Stomach (tissue), 9 donors: ENCODE results near the gene DPT. TPM values are rescaled to one million over a fixed set of nuclear protein-coding genes. Genes with fewer than 3 reads are reported as not detected.

Experiments used
- DNase-seq, 2 donors: peaks; one replicate each; pipeline versions ENCODE4 v3.0.0 to v3.0.0-alpha.2; 2013 to 2019
- H3K27ac ChIP-seq, 5 donors: fragments of 200-600 bp in 4 of 5; sonication (generic) in 4 of 5; one replicate each; pipeline ENCODE4 v1.5.1; 2013 to 2019; ENCODE audit warnings: mild to moderate bottlenecking in 1 of 5, moderate library complexity in 1 of 5
- H3K27me3 ChIP-seq, 3 donors: fragments of 200-600 bp; sonication (generic); one replicate each; pipeline ENCODE4 v1.5.1; 2017 to 2019; ENCODE audit warnings: mixed run types in 1 of 3
- H3K36me3 ChIP-seq, 4 donors: fragments of 200-600 bp; sonication (generic); 1 replicate in 3 of 4; 2 replicates in 1 of 4; pipeline ENCODE4 v1.5.1; 2016 to 2019
- H3K4me1 ChIP-seq, 4 donors: fragments of 200-600 bp; sonication (generic); one replicate each; pipeline ENCODE4 v1.5.1; 2016 to 2019
- H3K4me3 ChIP-seq, 4 donors: fragments of 200-600 bp; sonication (generic) in 3 of 4; one replicate each; pipeline ENCODE4 v1.5.1; 2016 to 2019; ENCODE audit warnings: mild to moderate bottlenecking in 1 of 4
- H3K9me3 ChIP-seq, 4 donors: fragments of 200-600 bp; sonication (generic); one replicate each; pipeline ENCODE4 v1.5.1; 2016 to 2019
- CTCF ChIP-seq, 7 experiments: fragments of 450-650 bp in 4 of 7; fragments of 200-600 bp in 3 of 7; sonication (generic) in 3 of 7; IDR thresholded peaks; one replicate each; pipeline ENCODE4 v1.5.1; 2016 to 2019; ENCODE audit warnings: antibody characterized with exemption in 7 of 7, control low read depth in 2 of 7, mild to moderate bottlenecking in 1 of 7
- EP300 ChIP-seq: sonication (generic); formaldehyde crosslinking; IDR thresholded peaks from one replicate; pipeline ENCODE4 v1.6.1; 2017; ENCODE audit warnings: antibody characterized with exemption
- POLR2A ChIP-seq, 4 donors: fragments of 450-650 bp; IDR thresholded peaks; one replicate each; pipeline ENCODE4 v1.6.1; 2016; ENCODE audit warnings: antibody characterized with exemption in 4 of 4, control low read depth in 2 of 4, mild to moderate bottlenecking in 1 of 4, moderate library complexity in 1 of 4
- POLR2AphosphoS5 ChIP-seq, 3 donors: sonication (generic); formaldehyde crosslinking; IDR thresholded peaks; one replicate each; pipeline ENCODE4 v1.6.1; 2016; ENCODE audit warnings: antibody characterized with exemption in 3 of 3
- WGBS, 5 donors: extraction: QIAGEN DNeasy Blood & Tissue Kit in 3 of 5; methylation state at CpG; one replicate each; pipeline versions ENCODE4 v1.1.5 to v1.1.7; 2013 to 2018; 5-methylcytosine and 5-hydroxymethylcytosine counted together
- intact Hi-C: fragments of 100-400 bp; cut with DNase I; formaldehyde crosslinking; loops from one replicate; pipeline ENCODE4 v1.15.1; 2023; ENCODE audit warnings: low total_unique reads
- polyA plus RNA-seq, 3 donors: library from polyadenylated mRNA; stranded (reverse); fragments of 200-250 nt; gene quantifications; one replicate each; pipeline ENCODE4 v1.2.3, GENCODE V29; 2013
- total RNA-seq, 5 donors: library from RNA; depleted of rRNA; stranded (reverse); fragments of >200 nt; gene quantifications; one replicate each; pipeline versions ENCODE4 v1.1.0 to v1.2.3, GENCODE V29; 2014 to 2016
- donor health status: healthy with polysubstance abuse.
- donor health status: Bipolar disorder and iron deficiency.
- donor health status: healthy.

The DPT gene
- total and polyA plus RNA-seq, 8 donors, result 20.1 to 86.7 (median 47.1) TPM

DNA sequence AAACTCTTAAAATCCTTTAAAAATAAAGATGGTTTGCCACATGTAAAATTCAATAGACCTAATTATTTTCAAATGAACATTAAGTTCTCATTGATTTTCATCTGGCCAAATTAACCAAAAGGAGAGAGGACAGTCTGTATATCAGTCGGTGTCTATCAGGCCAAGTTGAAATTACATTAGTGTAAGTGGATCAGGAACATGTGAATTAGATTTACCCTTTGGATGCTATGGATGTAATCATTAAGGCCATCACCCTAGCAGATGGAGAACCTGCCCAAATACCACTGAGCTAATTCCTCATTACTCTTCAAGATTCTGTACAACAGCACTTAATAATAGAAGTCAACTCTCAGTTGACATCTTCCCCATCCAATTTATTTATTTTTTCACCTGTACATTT, 29.5 kb upstream of the DPT start:
- H3K27ac ChIP-seq, result no peak overlapping the region
- H3K9me3 ChIP-seq, result no peaks in the 10 kb centered on the region
- DNase-seq, result no peak
- no peaks in the 10 kb centered on the region for H3K4me1 ChIP-seq
- intact Hi-C loops, result no loop called here
- no peak overlapping the region for H3K4me3 ChIP-seq
- TF ChIP-seq CTCF (IDR thresholded peaks at IDR 0.05), result no peak
- TF ChIP-seq POLR2A (IDR thresholded peaks at IDR 0.05), result no peak
- no peak for TF ChIP-seq EP300
- no peak for TF ChIP-seq POLR2AphosphoS5 (IDR thresholded peaks at IDR 0.05)
- H3K36me3 ChIP-seq, result no peaks in the 10 kb centered on the region
- 86 to 100% (median 97%) methylated on average over 1 of the region's 1 CpG for WGBS, 5 donors
- H3K27me3 ChIP-seq, result no peaks in the 10 kb centered on the region

DNA sequence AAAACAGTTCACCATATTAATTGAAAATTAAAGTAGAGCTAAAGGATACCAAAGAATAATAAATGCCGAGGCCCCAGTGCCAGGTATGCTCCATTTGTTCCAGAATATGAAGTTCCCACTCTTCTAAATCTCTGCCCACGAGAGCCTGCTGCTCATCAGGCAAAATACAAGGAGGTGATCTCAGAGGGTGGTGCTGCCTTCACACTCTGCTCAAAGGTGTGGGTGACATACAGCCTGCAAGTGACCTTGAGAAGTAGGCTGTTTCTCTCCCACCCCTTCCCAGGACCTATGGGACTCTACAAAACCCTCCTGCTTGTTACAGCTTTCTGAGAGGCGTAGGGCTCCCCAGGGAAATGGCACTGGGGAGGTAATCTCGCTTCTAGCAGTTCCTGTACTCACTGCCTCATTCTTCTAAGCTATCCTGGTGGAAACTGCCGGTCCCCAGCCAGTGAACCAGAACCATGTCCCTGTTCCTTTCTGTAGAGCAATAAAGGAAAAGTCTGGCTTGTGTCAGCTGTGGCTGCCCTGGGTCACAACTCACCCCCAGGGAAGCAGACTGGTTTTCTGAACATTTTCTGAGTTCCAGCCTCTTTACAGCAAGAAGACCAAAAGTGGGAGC, 26.9 kb upstream of the DPT start:
- Histone ChIP-seq H3K9me3 (no peaks in the 10 kb centered on the region), H3K27me3 (no peaks in the 10 kb centered on the region), H3K4me3 (no peak overlapping the region), H3K27ac (no peak overlapping the region), H3K36me3 (no peaks in the 10 kb centered on the region), H3K4me1 (peaks cover 0 to 9% (median 0%) of the 10 kb centered on the region in 4 donors)
- DNase-seq, result peak in 1 of 2 donors; percentile 32
- WGBS, 5 donors, result 65 to 90% (median 79%) methylated on average over 5 of the region's 5 CpGs
- TF ChIP-seq EP300, result no peak
- TF ChIP-seq CTCF (IDR thresholded peaks at IDR 0.05), result no peak
- no peak for TF ChIP-seq POLR2AphosphoS5 (IDR thresholded peaks at IDR 0.05)
- TF ChIP-seq POLR2A (IDR thresholded peaks at IDR 0.05), result no peak
- intact Hi-C loops, result no loop called here

DNA sequence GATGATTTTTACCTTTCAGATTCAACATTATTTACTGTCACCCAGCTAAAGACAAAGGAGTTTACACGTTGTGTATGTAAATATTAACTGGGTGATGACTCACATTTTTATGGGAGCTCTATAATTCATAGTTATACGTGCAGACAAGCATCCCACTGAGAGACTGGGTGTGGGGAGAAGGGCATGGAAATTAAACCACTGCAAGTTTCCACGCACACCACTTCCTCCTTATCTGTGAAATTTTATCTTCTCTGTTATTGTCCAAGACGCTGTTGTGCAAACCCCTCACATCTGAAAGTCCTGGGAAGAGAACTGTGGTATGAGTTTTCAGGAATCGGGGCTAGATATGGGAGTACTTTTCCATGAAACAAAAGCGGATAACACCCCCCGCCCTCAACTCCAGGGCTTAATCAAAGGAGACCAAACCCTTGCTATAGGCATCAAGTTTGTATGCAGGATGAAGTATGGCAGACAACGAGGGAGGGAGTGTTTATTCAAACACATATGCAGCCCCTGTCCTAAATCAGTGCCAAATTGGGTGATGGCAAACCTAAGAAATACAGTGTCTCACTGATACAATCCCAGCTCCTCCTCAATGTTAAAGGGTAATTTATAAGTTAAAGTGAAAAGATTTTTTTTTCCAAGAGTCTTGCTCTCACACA, 23.3 kb upstream of the DPT start:
- H3K9me3 ChIP-seq, result no peaks in the 10 kb centered on the region
- no peak overlapping the region for H3K4me3 ChIP-seq
- peak in 1 of 2 donors; percentile 27 for DNase-seq
- H3K27me3 ChIP-seq, result no peaks in the 10 kb centered on the region
- H3K27ac ChIP-seq, result no peak overlapping the region
- intact Hi-C loops, result no loop called here
- 33 to 50% (median 40%) methylated on average over 8 of the region's 8 CpGs for WGBS, 5 donors
- peaks cover 0 to 9% (median 0%) of the 10 kb centered on the region in 4 donors for H3K4me1 ChIP-seq
- no peak for TF ChIP-seq CTCF (IDR thresholded peaks at IDR 0.05)
- TF ChIP-seq POLR2AphosphoS5 (IDR thresholded peaks at IDR 0.05), result no peak
- no peak for TF ChIP-seq POLR2A (IDR thresholded peaks at IDR 0.05)
- no peak for TF ChIP-seq EP300
- H3K36me3 ChIP-seq, result no peaks in the 10 kb centered on the region

DNA sequence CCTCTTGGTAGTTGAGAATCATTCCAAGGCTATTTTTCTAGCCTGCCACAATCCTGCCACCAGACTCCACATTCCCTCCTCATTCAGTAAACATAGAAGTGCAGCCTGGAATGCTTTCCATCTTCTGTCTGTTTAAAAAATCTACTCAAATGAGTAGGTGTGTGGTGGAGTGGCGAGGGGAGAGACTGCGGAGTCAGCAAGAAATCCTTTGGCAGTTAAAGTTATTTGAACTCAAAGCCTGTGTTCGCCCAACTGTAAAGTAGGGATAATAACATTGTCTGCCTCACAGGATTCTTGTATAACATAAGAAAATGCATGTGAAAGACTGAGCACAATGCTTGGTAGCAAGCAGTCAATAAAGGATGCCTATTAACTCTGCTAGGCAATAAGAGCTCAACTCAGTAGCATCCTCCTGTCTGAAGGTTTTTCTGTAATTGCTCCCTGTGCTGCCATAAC, 22.2 kb upstream of the DPT start:
- intact Hi-C loops, result no loop called here
- TF ChIP-seq POLR2AphosphoS5 (IDR thresholded peaks at IDR 0.05) (no peak), EP300 (no peak), POLR2A (IDR thresholded peaks at IDR 0.05) (no peak), CTCF (IDR thresholded peaks at IDR 0.05) (no peak)
- H3K4me1 ChIP-seq, result peaks cover 0 to 9% (median 0%) of the 10 kb centered on the region in 4 donors
- H3K27me3 ChIP-seq, result no peaks in the 10 kb centered on the region
- H3K27ac ChIP-seq, result no peak overlapping the region
- no peaks in the 10 kb centered on the region for H3K36me3 ChIP-seq
- no peaks in the 10 kb centered on the region for H3K9me3 ChIP-seq
- H3K4me3 ChIP-seq, result no peak overlapping the region
- no peak for DNase-seq
- WGBS, 5 donors, result 59 to 69% (median 63%) methylated on average over 3 of the region's 3 CpGs
